ENCODE measurements around the gene ARRDC2.
"Not testable (repeated sequence)": the region's sequence is repeated elsewhere in the genome, so short reads cannot be mapped to it uniquely, and the experiment has no call there.

The ARRDC2 gene

DNA sequence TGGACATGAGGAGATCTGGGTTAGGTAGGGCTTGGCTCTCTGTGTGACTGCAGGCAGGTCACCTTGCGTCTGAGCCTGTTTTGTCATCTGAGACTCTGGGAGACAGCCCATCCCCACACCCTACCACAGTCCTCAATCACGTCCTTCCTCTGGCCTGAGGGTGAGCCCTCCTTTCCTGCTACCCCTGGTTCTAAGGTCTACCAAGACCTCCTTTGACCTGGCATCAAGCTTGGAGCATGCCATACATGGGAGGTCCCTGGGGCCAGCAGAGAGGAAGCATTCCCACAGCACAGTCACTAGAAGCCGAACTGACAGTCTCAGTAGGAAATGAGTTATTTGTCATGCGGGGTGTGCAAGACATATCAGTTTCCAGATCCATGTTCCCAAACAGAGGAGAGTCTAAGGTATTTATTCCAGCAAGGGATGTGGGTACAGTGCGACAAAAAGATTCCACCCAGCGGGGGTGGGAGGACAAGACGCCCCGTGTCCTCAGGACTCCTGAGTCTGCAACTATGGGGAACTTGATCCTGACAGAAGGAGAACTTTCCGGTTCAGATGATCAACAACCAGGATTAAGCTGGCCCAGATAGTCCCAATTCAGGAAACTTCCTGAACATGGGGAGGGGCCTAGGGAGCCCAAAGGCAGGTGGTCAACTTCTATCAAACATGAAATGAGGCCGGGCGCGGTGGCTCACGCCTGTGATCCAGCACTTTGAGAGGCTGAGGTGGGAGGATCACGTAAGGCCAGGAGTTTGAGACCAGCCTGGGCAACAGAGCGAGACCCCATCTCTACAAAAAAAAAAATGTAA lies 9.5 kb downstream of the ARRDC2 start:
- DNase-seq: no peak

DNA sequence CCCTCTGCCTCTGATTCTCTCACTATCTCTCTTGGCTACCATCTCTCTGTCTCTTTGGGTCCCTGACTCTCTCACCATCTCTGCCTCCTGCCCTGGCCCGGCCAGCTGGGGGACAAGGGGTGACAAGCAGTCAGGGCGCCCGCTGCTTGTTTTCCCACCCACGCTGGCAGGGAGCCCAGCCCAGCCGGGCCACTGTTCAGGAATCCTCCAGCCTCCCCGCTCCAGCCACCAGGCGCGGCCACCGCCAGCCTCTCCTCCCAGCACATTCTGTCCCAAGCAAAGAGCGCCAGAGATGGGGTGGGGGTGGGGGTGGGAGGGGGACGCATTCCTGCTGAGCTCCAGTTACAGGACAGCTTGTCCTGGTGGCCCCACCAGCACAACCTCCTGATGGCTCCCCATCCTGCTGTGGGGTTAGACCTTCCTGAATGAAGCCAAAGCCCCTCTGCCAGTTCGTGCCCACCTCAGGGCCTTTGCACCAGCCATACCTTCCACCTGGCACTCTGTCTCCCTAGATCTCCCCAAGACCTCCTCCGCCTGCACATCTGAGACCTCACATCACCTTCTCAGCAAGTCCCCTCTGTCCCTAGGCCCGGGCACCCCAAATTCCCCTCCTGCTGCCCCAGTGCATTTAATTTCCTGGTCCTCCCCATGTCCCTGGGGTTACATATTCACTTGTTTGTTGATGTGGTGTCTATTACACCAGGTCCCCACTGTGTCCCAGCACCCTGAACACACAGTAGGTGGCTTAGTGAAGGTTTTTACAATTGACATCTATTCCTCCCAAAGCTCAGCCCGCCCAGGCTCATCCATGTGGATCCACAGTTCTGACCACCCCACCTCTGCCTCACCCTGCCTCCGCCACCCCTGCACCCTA lies 12.5 kb downstream of the ARRDC2 start:
- DNase-seq: no peak

DNA sequence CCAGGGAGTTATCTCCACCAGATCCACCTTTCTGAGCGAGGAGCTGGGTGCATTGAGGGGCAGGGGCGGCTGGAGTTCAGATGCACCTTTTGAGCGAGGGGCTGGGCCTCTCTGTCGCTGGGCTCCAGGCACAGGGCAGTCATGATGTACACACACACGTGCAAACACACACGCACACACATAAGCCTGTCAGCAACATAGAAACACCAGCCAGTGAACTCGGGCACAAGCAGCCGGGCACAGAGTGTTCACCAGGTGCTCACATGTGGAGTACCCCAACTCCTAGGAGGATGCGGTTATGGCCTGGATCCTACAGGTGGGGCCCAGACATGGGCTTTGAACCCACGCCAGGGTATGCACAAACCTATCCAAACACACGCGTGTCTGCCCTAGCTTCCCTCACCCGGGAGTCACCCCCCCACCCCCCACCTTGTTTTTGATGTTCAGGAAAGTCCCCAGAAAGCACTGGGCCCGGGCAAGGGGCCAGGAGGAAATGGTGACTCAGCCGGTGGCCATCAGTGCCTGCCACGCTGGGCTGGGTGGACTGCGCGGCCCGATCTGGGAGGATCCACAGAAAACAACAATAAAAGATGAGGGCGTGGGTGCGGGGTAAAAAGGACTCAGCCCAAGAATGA lies 13.3 kb downstream of the ARRDC2 start:
- peak; percentile 54 for DNase-seq

DNA sequence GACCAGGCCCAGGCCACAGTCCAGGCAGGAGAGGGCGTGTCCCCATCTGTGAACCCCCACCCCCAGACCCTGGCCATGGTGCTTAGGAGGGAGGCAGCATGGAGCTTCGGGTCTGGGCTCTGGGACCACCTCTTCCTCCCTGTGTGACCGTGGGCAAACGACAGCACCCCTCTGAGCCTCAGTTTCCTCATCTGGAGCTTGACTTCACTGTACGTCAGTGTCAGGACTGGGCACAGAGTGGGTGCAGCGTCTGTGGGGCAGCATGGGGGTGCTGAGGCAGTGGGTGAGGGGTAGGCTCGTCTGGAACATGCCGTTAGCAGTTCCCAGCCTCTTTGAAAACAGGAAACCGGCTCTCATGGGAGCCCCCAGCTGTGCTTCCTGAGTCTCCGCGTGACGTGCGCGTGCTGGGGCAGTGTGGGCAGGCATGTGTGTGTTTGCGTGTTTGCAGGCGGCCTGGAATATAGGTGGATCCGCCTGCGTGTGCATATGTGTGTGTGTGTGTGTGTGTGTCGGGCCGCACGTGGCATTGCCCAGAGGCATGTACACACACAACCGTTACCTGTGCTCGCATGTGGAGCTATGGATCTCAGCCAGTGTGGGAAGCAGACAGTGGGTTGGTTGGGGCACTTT lies 15.8 kb downstream of the ARRDC2 start:
- peak; percentile 43 for DNase-seq

DNA sequence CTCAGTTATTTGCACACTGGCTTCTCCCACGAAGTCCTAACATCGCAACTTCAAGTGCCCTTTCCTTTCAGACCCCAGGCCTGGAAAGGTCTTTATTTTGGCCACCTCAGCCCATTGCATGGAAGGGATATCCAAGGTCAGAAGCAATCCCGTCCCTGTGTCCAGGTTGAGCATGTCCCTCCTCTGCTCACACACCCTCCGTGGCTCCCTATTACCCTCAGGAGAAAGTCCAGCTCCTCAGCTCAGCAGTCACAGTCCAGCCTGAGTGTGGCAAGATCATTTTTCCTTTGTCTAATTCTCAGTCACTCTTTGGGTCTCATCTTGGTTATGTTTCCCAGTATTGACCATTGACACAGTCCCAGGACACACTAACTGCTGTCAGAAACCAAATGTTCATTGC lies 19.2 kb downstream of the ARRDC2 start:
- no peak for DNase-seq

DNA sequence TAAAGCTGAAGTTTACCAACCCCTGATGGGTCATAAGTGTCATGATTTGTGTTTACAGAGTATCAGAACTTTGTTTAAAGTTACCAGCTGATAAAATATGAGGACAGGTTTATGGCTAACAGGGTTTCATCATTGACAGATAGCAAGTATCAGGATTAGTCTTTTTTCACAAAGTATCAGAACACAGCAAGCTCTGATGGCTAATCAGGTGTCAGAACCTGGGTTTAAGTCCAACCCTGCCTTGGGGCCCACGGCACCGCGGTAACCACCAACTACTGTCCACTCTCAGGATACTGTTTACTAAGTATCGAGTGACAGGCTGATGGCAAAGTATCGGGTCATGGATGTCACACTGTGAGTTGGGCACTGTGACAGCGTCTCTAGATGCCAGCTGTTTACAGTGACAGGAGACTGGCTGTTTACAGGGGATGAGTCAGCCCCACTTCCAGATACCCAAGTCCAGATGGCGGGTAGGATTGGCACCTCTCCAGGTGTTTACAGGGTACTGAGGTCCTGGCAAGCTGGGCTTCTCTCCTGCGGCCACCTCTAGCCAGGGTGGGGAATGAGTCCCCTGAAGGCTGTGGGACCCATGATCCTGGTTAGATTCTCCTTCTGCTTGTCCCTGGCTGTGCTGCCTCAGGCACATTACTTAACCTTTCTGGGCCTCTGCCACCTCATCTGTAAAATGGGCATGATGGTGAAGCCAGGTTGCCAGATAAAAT lies 21.8 kb downstream of the ARRDC2 start:
- no peak for DNase-seq

DNA sequence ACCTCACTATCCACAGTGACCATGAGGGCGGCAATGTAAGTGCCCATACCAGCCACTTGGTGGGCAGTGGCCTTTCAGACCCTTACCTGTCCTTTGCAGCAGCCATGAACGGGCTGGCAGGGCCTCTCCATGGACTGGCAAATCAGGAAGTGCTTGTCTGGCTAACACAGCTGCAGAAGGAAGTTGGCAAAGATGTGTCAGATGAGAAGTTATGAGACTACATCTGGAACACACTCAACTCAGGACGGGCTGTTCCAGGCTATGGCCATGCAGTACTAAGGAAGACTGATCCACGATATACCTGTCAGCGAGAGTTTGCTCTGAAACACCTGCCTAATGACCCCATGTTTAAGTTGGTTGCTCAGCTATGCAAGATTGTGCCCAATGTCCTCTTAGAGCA lies 23.4 kb downstream of the ARRDC2 start:
- DNase-seq: not testable (repeated sequence)

DNA sequence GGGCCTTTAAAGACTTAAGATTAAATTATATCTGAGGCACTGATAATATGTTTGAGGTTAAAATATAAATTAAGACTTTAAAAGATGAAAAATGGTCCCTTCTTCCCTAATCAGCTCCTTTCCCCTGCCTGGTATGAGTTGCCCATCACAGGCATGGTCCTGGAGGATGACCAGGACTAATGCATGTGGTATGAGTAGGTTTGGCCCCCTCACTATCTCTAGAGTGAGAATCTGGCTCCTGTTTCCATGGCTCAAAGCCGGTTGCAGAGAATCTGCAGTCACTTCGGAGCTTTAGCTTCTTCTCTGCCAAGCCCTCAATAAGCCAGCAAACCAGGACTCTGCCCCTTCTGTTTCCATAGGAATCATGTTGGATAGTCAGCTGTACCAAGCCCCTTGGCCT lies 24.1 kb downstream of the ARRDC2 start:
- not testable (repeated sequence) for DNase-seq

DNA sequence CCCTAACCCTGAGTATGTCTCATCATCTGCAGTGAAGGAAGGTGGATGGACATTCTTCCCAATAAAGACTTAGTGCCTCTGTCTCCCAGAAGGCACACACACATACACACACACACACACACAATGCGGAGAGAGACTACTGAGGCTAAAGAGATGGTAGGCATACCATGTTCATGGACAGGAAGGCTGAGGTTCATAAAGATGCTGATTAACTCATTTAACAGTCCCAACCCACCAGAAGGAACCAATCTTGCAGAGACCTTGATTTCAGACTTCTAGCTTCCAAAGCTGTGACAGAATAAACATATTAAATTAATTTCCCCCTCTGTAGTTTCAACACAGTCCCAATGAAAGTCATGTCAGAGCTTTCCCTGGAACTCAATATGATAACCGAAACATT lies 33.1 kb downstream of the ARRDC2 start:
- DNase-seq: no peak

DNA sequence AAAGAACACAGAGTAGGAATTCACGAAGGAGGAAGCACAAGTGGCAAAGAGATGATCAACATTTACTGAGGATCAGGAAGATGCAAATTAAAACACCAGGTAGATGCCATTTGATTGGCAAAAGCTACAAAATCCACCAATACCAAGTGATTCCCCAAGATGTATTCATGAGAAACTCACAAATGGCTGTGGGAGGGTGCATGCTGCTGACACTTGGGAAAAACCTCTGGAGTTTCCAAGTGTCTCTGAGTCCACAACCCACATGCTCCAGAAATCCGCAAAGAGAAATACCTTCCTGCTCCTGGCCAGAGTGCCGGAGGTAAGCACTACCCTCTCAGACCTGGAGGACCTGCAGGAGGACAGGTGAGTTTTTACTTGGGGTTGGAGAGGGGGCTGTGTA lies 35.7 kb downstream of the ARRDC2 start:
- no peak for DNase-seq

DNA sequence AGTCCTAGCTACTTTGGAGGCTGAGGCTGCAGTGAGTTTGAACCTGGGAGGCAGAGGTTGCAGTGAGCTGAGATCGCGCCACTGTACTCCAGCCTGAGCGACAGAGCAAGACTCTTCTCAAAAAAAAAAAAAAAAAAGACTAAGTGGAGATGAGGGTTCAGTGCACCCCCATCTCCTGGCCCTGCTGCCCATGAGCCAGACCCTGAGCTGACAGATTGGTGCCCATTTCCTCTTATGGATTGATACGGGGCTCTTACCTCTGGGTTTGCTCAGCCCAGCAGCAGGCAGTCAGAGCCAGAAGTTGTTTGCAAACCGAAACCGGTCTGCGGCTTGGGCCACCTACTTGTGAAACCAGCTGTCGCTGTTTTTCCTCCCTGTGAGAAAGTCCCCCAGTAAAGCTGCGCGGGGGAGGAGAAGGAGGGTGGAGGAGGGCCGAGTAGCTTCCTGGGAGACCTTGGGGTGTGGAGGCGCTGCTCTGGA lies 36.9 kb downstream of the ARRDC2 start:
- DNase-seq: peak; percentile 96

DNA sequence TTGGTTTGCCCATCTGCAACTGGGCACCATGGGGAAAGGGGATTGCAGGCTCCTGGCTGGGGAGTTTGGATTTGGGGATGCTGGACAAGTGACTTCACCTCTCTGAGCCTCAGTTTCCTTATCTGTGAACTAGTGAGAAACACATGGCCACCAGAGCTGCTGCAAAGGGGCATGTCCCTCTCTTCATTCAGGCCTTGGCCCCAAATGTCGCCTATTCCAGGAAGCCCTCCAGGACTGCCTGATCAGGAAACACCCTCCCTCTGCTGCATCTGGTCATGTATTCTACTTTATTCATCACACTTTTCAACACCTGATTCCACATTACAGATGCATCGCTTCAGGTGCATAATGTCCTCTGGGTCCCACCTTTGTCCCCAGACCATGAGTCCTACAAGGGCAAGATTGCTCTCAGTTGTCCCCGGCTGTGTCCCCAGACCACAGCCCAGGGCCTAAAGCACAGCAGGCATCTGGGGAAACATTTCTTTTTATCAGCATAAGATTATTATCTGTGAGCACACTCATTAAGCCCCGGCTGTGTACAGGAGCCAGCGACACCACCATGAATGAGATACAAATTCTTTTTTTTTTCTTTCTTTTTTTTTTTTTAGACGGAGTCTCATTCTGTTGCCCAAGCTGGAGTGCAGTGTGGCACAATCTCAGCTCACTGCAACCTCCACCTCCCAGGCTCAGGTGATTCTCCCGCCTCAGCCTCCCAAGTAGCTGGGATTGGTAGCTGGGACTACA lies 37.5 kb downstream of the ARRDC2 start:
- DNase-seq: no peak

DNA sequence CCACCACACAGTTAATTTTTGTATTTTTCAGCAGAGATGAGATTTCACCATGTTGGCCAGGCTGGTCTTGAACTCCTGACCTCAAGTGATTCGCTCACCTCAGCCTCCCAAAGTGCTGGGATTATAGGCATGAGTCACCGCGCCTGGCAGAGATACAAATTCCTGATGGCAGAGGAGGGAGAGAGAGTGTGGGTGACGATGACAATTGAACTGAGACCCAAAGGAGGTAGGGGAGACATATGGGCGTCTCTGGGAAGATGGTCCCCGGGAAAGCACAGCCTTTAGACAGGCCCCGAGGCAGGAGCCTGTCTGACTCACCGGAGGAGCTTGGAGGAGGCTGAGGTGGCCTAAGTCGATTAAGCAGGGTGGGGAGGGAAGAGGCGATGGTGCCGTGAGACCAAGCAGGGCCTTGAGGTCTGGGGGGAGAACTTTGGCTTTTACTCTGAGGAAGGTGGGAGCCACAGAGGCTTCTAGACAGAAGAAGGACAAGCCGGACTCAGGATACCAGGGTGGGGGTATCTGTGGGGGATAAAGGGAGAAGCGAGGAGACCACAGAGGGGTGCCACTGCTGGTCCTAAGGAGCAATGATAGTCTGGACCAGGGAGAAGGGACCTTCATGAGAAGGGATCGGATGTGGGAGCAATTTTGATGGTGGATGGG lies 38.2 kb downstream of the ARRDC2 start:
- DNase-seq: no peak

DNA sequence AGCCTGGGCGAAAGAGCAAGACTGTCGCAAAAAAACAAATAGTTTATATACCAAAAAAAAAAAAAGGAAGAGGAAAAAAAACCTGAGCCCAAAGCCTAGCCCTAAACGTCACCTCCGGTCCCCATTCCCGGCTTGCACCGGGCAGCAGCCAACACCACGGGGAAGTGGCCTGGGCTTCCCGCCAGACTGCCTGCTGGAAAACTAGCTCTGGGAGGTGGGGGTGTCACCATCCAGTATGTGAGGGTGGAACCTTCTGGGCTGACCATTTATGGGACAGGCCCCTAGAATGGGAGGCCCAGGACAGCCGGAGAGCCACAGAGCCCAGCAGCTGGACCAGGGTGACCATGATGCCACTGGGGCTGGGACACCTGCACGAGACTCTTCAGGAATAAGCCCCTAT lies 41.4 kb downstream of the ARRDC2 start:
- no peak for DNase-seq

DNA sequence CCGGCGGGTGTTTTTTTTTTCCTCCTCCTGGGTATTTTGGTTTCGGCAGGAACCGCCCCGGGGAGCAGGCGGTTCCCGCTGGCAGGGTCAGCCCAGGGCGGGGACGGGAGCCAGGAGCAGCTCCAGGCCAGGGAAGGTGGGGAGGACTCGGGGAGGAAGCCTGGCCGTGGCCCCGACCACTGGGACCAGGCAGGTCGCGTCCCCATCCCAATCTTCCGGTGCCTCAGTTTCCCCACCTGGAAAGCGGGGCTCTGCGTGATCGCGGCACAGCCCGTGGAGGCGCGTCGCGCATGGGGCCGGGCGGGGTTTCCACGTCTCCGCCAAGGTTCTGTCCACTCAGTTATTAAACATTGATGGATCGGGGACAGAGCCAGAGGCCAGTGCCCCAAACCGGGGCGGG lies 43.9 kb downstream of the ARRDC2 start:
- DNase-seq: no peak

DNA sequence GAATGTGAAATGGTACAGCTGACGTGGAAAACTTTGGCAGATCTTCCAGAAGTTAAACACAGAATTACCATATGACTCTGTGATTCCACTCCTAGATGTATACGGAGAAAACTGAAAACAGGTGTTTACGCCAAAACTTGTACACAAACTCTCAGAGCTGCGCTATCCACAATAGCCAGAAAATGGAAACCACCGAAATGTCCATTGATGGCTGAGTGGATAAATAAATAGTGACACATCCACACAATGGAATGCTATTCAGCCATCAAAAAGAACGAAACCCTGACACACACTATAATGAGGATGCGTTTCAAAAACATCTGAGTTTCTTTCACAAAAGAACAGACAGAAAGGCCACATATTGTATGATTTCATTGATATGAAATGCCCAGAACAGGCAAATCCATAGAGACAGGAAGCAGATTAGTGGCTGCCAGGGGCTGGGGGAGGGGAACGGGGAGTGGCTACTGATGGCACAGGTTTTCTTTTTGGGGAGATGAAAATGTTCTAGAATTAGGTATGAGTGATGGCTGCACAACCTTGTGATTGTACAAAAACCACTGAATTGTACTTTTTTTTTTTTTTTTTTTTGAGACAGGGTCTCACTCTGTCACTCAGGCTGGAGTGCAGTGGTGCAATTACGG lies 45.7 kb downstream of the ARRDC2 start:
- no peak for DNase-seq

DNA sequence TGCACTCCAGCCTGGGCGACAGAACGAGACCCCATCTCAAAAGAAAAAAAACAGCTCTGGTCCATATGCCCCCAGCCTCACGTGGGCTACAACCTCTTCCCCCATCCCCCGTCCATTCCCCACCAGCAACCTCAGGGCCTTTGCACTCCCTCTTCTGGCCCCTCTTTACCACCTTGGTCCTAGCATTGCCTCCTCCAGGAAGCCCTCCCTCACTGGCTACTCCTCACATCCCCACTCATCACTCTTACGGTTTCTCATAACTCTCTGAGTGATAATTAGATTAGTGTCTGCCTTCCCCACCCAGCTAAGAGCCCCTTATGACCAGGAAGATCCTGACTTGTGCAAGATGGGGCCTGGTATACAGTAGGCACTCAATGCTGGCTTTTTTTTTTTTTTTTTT lies 48.0 kb downstream of the ARRDC2 start:
- DNase-seq: no peak

DNA sequence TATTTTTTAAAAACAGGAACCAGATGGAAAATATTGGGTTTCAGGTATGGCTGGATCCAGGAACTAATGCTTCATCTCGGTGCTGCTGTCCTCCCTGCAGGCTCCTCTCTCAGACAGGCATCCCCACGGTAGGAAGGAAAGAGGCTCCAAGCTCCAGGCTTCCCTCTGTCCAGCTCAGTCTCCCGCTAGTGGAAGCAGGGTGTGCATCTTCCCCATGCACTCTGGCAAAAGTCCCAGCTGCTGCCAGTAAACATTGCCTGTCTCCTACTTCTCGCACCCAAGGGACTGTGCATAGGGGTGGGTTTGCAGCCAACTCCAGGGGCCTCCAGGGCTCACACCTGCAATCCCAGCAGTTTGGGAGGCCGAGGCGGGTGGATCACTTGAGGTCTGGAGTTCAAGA lies 49.6 kb downstream of the ARRDC2 start:
- no peak for DNase-seq

DNA sequence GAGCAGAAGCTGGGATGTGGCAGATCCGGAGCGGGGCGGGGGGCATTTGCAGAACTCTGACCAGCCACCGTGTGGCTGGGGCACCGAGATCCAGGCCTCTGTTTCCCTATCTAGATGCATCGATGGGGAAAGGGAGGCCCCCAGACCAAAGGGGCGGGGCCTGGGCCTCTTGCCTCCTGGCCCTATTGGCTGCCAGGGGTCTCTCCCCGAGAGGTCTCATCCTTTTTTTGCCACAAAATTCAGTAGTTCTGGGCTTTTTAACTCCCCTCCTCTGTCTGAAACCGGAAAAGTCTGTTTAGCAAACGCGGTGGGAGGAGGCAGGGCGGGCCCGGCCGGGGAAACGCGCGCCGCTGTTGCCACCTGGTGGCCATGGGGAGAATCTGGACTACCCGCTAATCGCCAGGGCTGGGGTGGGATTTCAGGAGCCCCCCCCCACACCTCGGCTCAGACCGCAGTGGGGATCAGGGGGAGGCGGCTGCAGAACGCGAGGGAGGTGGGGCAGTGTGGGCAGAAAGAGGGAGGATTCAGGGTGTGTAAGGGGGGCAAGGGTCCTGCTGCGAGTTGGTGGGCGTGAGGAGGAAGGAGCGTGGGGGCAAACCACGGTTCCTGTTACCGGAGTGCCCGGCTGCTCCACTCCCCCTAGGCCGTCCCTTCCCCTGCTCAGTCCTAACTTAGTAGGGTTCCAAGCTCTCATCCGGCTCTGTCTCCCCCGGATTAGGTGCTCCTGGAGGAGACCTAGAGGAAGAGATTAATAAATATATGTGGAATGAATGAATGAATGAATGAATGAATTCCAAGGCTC lies 50.4 kb downstream of the ARRDC2 start:
- DNase-seq: peak; percentile 83

DNA sequence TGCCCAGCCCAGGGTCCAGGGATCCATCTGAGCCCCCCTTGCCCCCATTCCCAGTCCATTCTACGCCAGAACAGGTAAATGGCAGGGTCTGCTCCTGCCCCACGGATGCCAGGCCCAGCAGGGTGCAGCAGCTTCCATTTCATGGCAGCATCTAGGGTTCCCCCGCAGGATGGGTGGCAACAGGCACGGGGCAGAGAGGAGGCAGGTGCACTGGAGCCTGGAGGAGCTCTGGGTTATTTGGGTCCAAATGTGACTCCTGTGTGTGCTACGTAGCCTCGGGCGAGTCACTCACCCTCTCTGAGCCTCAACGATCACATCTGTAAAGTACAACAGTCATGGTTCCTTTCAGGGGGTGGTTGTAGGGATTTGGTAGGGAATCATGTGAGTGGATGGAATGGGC lies 51.3 kb downstream of the ARRDC2 start:
- no peak for DNase-seq

Data from activated CD4-positive, alpha-beta T cell treated with anti-CD3 and anti-CD28 coated beads, Interleukin-10, Interleukin-2, amounts not matched to agents 100 ng/mL and 50 ng/mL, durations not matched to agents 16 hours and 8 hours (primary cell).